Uterus (tissue), 4 donors: ENCODE results near the gene ADCY5. TPM values are rescaled to one million over a fixed set of nuclear protein-coding genes. Genes with fewer than 3 reads are reported as not detected.

ENCODE experiments used
- DNase-seq, 2 donors: peaks; one replicate each; pipeline ENCODE4 v3.0.0-alpha.2; 2019 to 2020
- H3K27ac ChIP-seq, 2 donors: fragments of 200-600 bp; sonication (generic); 1 replicate in 1 of 2; 2 replicates in 1 of 2; pipeline ENCODE4 v1.5.1; 2016 to 2018
- H3K27me3 ChIP-seq, 2 donors: fragments of 200-600 bp; sonication (generic); one replicate each; pipeline ENCODE4 v1.5.1; 2018 to 2019; ENCODE audit warnings: control low read depth in 1 of 2
- H3K36me3 ChIP-seq, 2 donors: fragments of 200-600 bp; sonication (generic); one replicate each; pipeline ENCODE4 v1.5.1; 2019; ENCODE audit warnings: control low read depth in 1 of 2
- H3K4me1 ChIP-seq, 2 donors: fragments of 200-600 bp; sonication (generic); one replicate each; pipeline ENCODE4 v1.5.1; 2018 to 2019; ENCODE audit warnings: control low read depth in 1 of 2
- H3K4me3 ChIP-seq, 2 donors: fragments of 200-600 bp; sonication (generic); 1 replicate in 1 of 2; 2 replicates in 1 of 2; pipeline ENCODE4 v1.5.1; 2018 to 2019; ENCODE audit warnings: mild to moderate bottlenecking in 1 of 2
- H3K9me3 ChIP-seq, 2 donors: fragments of 200-600 bp; sonication (generic); one replicate each; pipeline ENCODE4 v1.5.1; 2019; ENCODE audit warnings: control low read depth in 1 of 2
- CTCF ChIP-seq, 4 experiments: fragments of 200-600 bp in 2 of 4; fragments of 450-650 bp in 2 of 4; sonication (generic) in 2 of 4; IDR thresholded peaks; one replicate each; pipeline ENCODE4 v1.5.1; 2016 to 2019; ENCODE audit warnings: antibody characterized with exemption in 4 of 4, mild to moderate bottlenecking in 2 of 4, moderate library complexity in 1 of 4
- POLR2A ChIP-seq, 2 donors: fragments of 450-650 bp; IDR thresholded peaks; one replicate each; pipeline ENCODE4 v1.6.1; 2016; ENCODE audit warnings: antibody characterized with exemption in 2 of 2, mild to moderate bottlenecking in 1 of 2, moderate library complexity in 1 of 2
- intact Hi-C: fragments of 100-400 bp; cut with DNase I; formaldehyde crosslinking; loops from one replicate; pipeline ENCODE4 v1.15.1; 2023; ENCODE audit warnings: low total_unique reads
- total RNA-seq, 4 donors: library from RNA; depleted of rRNA in 3 of 4; stranded (reverse); fragments of >200 nt in 3 of 4; gene quantifications; one replicate each; pipeline versions ENCODE4 v1.1.0 to v1.2.4, GENCODE V29; 2014 to 2023
- donor health status: DM: yes; HTN: yes; CAD: no.

ADCY5 gene
- total RNA-seq, 4 donors from 2014 or later = 21.1 to 43.5 (median 34.7) TPM

GRCh38 chr3:123397921-123398785, 50.7 kb downstream of the ADCY5 start:
- no peaks in the 10 kb centered on the region for H3K9me3 ChIP-seq
- H3K4me3 ChIP-seq = no peak overlapping the region
- H3K27ac ChIP-seq = no peak overlapping the region
- TF ChIP-seq CTCF (IDR thresholded peaks at IDR 0.05) (no peak), POLR2A (IDR thresholded peaks at IDR 0.05) (no peak)
- no peaks in the 10 kb centered on the region for H3K27me3 ChIP-seq
- no peak for DNase-seq
- peaks cover 0 to 16% of the 10 kb centered on the region in 2 donors for H3K4me1 ChIP-seq
- intact Hi-C loops = no loop called here
- no peaks in the 10 kb centered on the region for H3K36me3 ChIP-seq

GRCh38 chr3:123397050-123397590, 51.8 kb downstream of the ADCY5 start:
- no peak overlapping the region for H3K4me3 ChIP-seq
- H3K27ac ChIP-seq = peak overlapping the region in 1 of 2 donors; percentile 41
- H3K4me1 ChIP-seq = peaks cover 0 to 12% of the 10 kb centered on the region in 2 donors
- no peak for DNase-seq
- H3K36me3 ChIP-seq = no peaks in the 10 kb centered on the region
- intact Hi-C loops = no loop called here
- H3K27me3 ChIP-seq = no peaks in the 10 kb centered on the region
- TF ChIP-seq CTCF (IDR thresholded peaks at IDR 0.05) = no peak
- TF ChIP-seq POLR2A (IDR thresholded peaks at IDR 0.05) = no peak
- no peaks in the 10 kb centered on the region for H3K9me3 ChIP-seq

- no peaks in the 10 kb centered on the region for H3K9me3 ChIP-seq
- H3K27ac ChIP-seq = peak overlapping the region in 1 of 2 donors; percentile 41
- no peak overlapping the region for H3K4me3 ChIP-seq
- DNase-seq = no peak
- peaks cover 0 to 16% of the 10 kb centered on the region in 2 donors for H3K4me1 ChIP-seq
- TF ChIP-seq POLR2A (IDR thresholded peaks at IDR 0.05) (no peak), CTCF (IDR thresholded peaks at IDR 0.05) (no peak)
- no peaks in the 10 kb centered on the region for H3K36me3 ChIP-seq
- no peaks in the 10 kb centered on the region for H3K27me3 ChIP-seq
- intact Hi-C loops = no loop called here
These were observed 52.5 kb downstream of the ADCY5 start for GRCh38 chr3:123396171-123397049.

GRCh38 chr3:123395235-123395634, 53.7 kb downstream of the ADCY5 start:
- peaks cover 0 to 22% of the 10 kb centered on the region in 2 donors for H3K4me1 ChIP-seq
- no peak overlapping the region for H3K27ac ChIP-seq
- intact Hi-C loops = no loop called here
- H3K4me3 ChIP-seq = no peak overlapping the region
- H3K36me3 ChIP-seq = no peaks in the 10 kb centered on the region
- DNase-seq = no peak
- H3K9me3 ChIP-seq = no peaks in the 10 kb centered on the region
- no peaks in the 10 kb centered on the region for H3K27me3 ChIP-seq
- TF ChIP-seq POLR2A (IDR thresholded peaks at IDR 0.05) (no peak), CTCF (IDR thresholded peaks at IDR 0.05) (no peak)
